Smooth muscle cell (in vitro differentiated cells): ENCODE results near the gene KATNAL2. TPM values are rescaled to one million over a fixed set of nuclear protein-coding genes. Genes with fewer than 3 reads are reported as not detected.

Source experiments
- DNase-seq: peaks from one replicate; lab custom pipeline; 2025; ENCODE audit not compliant: unreplicated experiment; lab: John Stamatoyannopoulos, UW
- H2AFZ ChIP-seq: fragments of 200-600 bp; sonication (generic); 2 replicates; pipeline ENCODE4 v1.6.0; 2016; ENCODE audit warnings: antibody characterized with exemption, low read depth, mild to moderate bottlenecking
- H3F3A ChIP-seq: fragments of 200-600 bp; sonication (generic); 2 replicates; pipeline ENCODE4 v1.6.0; 2017; ENCODE audit warnings: antibody characterized with exemption, low read depth
- H3K27ac ChIP-seq: fragments of 200-600 bp; sonication (generic); 2 replicates; pipeline ENCODE4 v1.5.1; 2016; ENCODE audit warnings: low read depth, mild to moderate bottlenecking
- H3K27me3 ChIP-seq: fragments of 200-600 bp; sonication (generic); 2 replicates; pipeline ENCODE4 v1.6.1; 2016; ENCODE audit warnings: low read depth, mild to moderate bottlenecking
- H3K36me3 ChIP-seq: fragments of 200-600 bp; sonication (generic); 2 replicates; pipeline ENCODE4 v1.5.1; 2016; ENCODE audit warnings: low read depth
- H3K4me1 ChIP-seq: fragments of 200-600 bp; sonication (generic); 2 replicates; pipeline ENCODE4 v1.5.1; 2016; ENCODE audit warnings: low read depth
- H3K4me2 ChIP-seq: fragments of 200-600 bp; sonication (generic); 2 replicates; pipeline ENCODE4 v1.6.0; 2016; ENCODE audit warnings: mild to moderate bottlenecking
- H3K4me3 ChIP-seq: fragments of 200-600 bp; sonication (generic); 2 replicates; pipeline ENCODE4 v1.5.1; 2016; ENCODE audit warnings: mild to moderate bottlenecking
- H3K79me2 ChIP-seq: fragments of 200-600 bp; sonication (generic); 2 replicates; pipeline ENCODE4 v1.6.0; 2016; ENCODE audit warnings: low read depth, mild to moderate bottlenecking
- H3K9ac ChIP-seq: fragments of 200-600 bp; sonication (generic); 2 replicates; pipeline ENCODE4 v1.6.0; 2016; ENCODE audit warnings: low read depth
- H3K9me3 ChIP-seq: fragments of 200-600 bp; sonication (generic); replicated peaks from 2 replicates; pipeline ENCODE4 v1.5.1; 2016; ENCODE audit warnings: low read depth
- H4K20me1 ChIP-seq: fragments of 200-600 bp; sonication (generic); 2 replicates; pipeline ENCODE4 v1.6.0; 2016; ENCODE audit warnings: low read depth
- CTCF ChIP-seq: fragments of 200-600 bp; sonication (generic); IDR thresholded peaks from 2 replicates; pipeline ENCODE4 v1.5.1; 2017; ENCODE audit warnings: borderline replicate concordance, mild to moderate bottlenecking, antibody characterized with exemption; ENCODE audit not compliant: insufficient read depth, poor library complexity, severe bottlenecking
- WGBS: methylation state at CpG from one replicate; pipeline ENCODE4 v1.1.7; 2016; ENCODE audit warnings: low lambda C conversion rate; 5-methylcytosine and 5-hydroxymethylcytosine counted together
- polyA plus RNA-seq: library from polyadenylated mRNA; unstranded; fragments of >200 nt; fragmentation: Nextera tagmentation; extraction: Ambion mirVana; gene quantifications from 2 replicates; pipeline ENCODE4 v1.2.1, GENCODE V29; 2016
- total RNA-seq: library from RNA; depleted of rRNA; stranded (reverse); fragments of >200 nt; gene quantifications from 2 replicates; pipeline ENCODE4 v1.2.3, GENCODE V29; 2014

KATNAL2 gene
- total and polyA plus RNA-seq, 2 experiments from 2014 or later: 0.31 to 2.1 TPM

- H3K27me3 ChIP-seq: no peaks in the 10 kb centered on the region
- no peak overlapping the region for H2AFZ ChIP-seq
- peaks cover 9% of the 10 kb centered on the region for H4K20me1 ChIP-seq
- 82% methylated on average over 2 of the region's 2 CpGs for WGBS
- H3K36me3 ChIP-seq: no peaks in the 10 kb centered on the region
- peaks cover 28% of the 10 kb centered on the region for H3K4me1 ChIP-seq
- no peaks in the 10 kb centered on the region for H3K79me2 ChIP-seq
- H3K9me3 ChIP-seq: no peaks in the 10 kb centered on the region
- no peaks in the 10 kb centered on the region for H3F3A ChIP-seq
- no peak for TF ChIP-seq CTCF
- DNase-seq: no peak
- no peak overlapping the region for H3K4me2 ChIP-seq
- no peak overlapping the region for H3K4me3 ChIP-seq
- no peak overlapping the region for H3K27ac ChIP-seq
- no peak overlapping the region for H3K9ac ChIP-seq
Measured at GRCh38 chr18:47118981-47119380, 201.6 kb downstream of the KATNAL2 start.

- Histone ChIP-seq H3K4me1 (peaks cover 14% of the 10 kb centered on the region), H4K20me1 (peaks cover 9% of the 10 kb centered on the region), H3K9me3 (no peaks in the 10 kb centered on the region), H3K4me3 (no peak overlapping the region), H3K9ac (no peak overlapping the region), H3K27me3 (no peaks in the 10 kb centered on the region), H3F3A (no peaks in the 10 kb centered on the region), H3K4me2 (no peak overlapping the region), H3K79me2 (no peaks in the 10 kb centered on the region), H3K27ac (no peak overlapping the region), H2AFZ (no peak overlapping the region), H3K36me3 (no peaks in the 10 kb centered on the region)
- TF ChIP-seq CTCF: no peak
- DNase-seq: no peak
- WGBS: 78% methylated on average over 4 of the region's 4 CpGs
Measured at GRCh38 chr18:47120428-47120827, 203.0 kb downstream of the KATNAL2 start.

GRCh38 chr18:47121146-47121545 is 203.7 kb downstream of the KATNAL2 start:
- no peaks in the 10 kb centered on the region for H3F3A ChIP-seq
- H3K36me3 ChIP-seq: no peaks in the 10 kb centered on the region

More at GRCh38 chr18:47121146-47121545, 203.7 kb downstream of the KATNAL2 start:
- no peak overlapping the region for H3K27ac ChIP-seq
- H3K9me3 ChIP-seq: no peaks in the 10 kb centered on the region
- H3K4me3 ChIP-seq: no peak overlapping the region
- H2AFZ ChIP-seq: no peak overlapping the region
- H3K4me2 ChIP-seq: no peak overlapping the region
- TF ChIP-seq CTCF: no peak
- 100% methylated on average over 3 of the region's 3 CpGs for WGBS
- DNase-seq: no peak
- no peak overlapping the region for H3K9ac ChIP-seq
- peaks cover 7% of the 10 kb centered on the region for H3K4me1 ChIP-seq
- H3K27me3 ChIP-seq: no peaks in the 10 kb centered on the region
- no peaks in the 10 kb centered on the region for H3K79me2 ChIP-seq
- H4K20me1 ChIP-seq: peaks cover 5% of the 10 kb centered on the region
